Measurements from ENCODE around the gene CADM1.

GRCh38 chr11:115207916-115208315, 296.3 kb downstream of the CADM1 start:
- TF ChIP-seq, protein P1, sequence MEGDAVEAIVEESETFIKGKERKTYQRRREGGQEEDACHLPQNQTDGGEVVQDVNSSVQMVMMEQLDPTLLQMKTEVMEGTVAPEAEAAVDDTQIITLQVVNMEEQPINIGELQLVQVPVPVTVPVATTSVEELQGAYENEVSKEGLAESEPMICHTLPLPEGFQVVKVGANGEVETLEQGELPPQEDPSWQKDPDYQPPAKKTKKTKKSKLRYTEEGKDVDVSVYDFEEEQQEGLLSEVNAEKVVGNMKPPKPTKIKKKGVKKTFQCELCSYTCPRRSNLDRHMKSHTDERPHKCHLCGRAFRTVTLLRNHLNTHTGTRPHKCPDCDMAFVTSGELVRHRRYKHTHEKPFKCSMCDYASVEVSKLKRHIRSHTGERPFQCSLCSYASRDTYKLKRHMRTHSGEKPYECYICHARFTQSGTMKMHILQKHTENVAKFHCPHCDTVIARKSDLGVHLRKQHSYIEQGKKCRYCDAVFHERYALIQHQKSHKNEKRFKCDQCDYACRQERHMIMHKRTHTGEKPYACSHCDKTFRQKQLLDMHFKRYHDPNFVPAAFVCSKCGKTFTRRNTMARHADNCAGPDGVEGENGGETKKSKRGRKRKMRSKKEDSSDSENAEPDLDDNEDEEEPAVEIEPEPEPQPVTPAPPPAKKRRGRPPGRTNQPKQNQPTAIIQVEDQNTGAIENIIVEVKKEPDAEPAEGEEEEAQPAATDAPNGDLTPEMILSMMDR (conservative IDR thresholded peaks at IDR 0.05 in 1 of 2, IDR thresholded peaks at IDR 0.05 in 1 of 2; ENCODE audit: extremely low read depth in 1 of 2, insufficient read depth in 1 of 2, low read depth in 1 of 2, low read length in 2 of 2) = no peak
- no peak for TF ChIP-seq EZH2 (IDR thresholded peaks at IDR 0.05; ENCODE audit: borderline replicate concordance, low read length)
